ENCODE results near the gene MMP14. TPM values are rescaled to one million over a fixed set of nuclear protein-coding genes. Genes with fewer than 3 reads are reported as not detected.
"Not testable (repeated sequence)": the region's sequence is repeated elsewhere in the genome, so short reads cannot be mapped to it uniquely, and the experiment has no call there.

Gene MMP14
- total RNA-seq, 2 donors from 2014 or later: 51.2 to 52.2 TPM

- intact Hi-C loops (cut with DNase I): loop anchor here (5.0 to 10.0 kb wide), 4 partner anchors 197 to 465 kb away; no protein-coding TSS in a partner anchor
- DNase-seq, ATAC-seq: not testable (repeated sequence)
Measured at GRCh38 chr14:22852178-22852577, 15.8 kb downstream of the MMP14 start.

- no peak for DNase-seq
- ATAC-seq: no peak
- intact Hi-C loops (cut with DNase I): loop anchor here (5.0 to 10.0 kb wide), 4 partner anchors 198 to 465 kb away; no protein-coding TSS in a partner anchor
Measured at GRCh38 chr14:22852599-22852939, 16.2 kb downstream of the MMP14 start.

- DNase-seq: peak; percentile 89
- intact Hi-C loops (cut with DNase I): loop anchor here (1.0 to 10.0 kb wide), 5 partner anchors 31 to 466 kb away; no protein-coding TSS in a partner anchor
- ATAC-seq: peak; percentile 50 to 56
Measured at GRCh38 chr14:22852940-22853767, 16.8 kb downstream of the MMP14 start.

- intact Hi-C loops (cut with DNase I): loop anchor here (5.0 to 10.0 kb wide), 4 partner anchors 199 to 467 kb away; no protein-coding TSS in a partner anchor
- DNase-seq, ATAC-seq: not testable (repeated sequence)
Measured at GRCh38 chr14:22854296-22854695, 17.9 kb downstream of the MMP14 start.

GRCh38 chr14:22854963-22855724, 18.8 kb downstream of the MMP14 start:
- ATAC-seq (no peak), DNase-seq (no peak)
- intact Hi-C loops (cut with DNase I): loop anchor here (5.0 to 10.0 kb wide), 5 partner anchors 33 to 468 kb away; no protein-coding TSS in a partner anchor

GRCh38 chr14:22856428-22856827, 20.0 kb downstream of the MMP14 start:
- no peak for DNase-seq
- ATAC-seq: no peak
- intact Hi-C loops (cut with DNase I): loop anchor here (5.0 to 10.0 kb wide), 3 partner anchors 34 to 302 kb away; no protein-coding TSS in a partner anchor

- intact Hi-C loops (cut with DNase I); DNase-seq; ATAC-seq: not testable (repeated sequence)
Measured at GRCh38 chr14:22860377-22860776, 24.0 kb downstream of the MMP14 start.

- DNase-seq: no peak
- intact Hi-C loops (cut with DNase I): no loop called here
- ATAC-seq: no peak
Measured at GRCh38 chr14:22861651-22862050, 25.3 kb downstream of the MMP14 start.

GRCh38 chr14:22864979-22865378, 28.6 kb downstream of the MMP14 start:
- no peak for ATAC-seq
- intact Hi-C loops (cut with DNase I): no loop called here
- no peak for DNase-seq

- intact Hi-C loops (cut with DNase I): no loop called here
- peak in 1 of 2 donors; percentile 14 for ATAC-seq
- no peak for DNase-seq
Measured at GRCh38 chr14:22865424-22866405, 29.3 kb downstream of the MMP14 start.

GRCh38 chr14:22866874-22867273, 30.5 kb downstream of the MMP14 start:
- ATAC-seq: no peak
- no peak for DNase-seq
- intact Hi-C loops (cut with DNase I): no loop called here

GRCh38 chr14:22870811-22871223, 34.4 kb downstream of the MMP14 start:
- intact Hi-C loops (cut with DNase I): no loop called here
- ATAC-seq (peak; percentile 2 to 7), DNase-seq (no peak)

- DNase-seq (peak; percentile 92), ATAC-seq (peak; percentile 96 to 97)
- intact Hi-C loops (cut with DNase I): no loop called here
Measured at GRCh38 chr14:22871224-22872032, 35.0 kb downstream of the MMP14 start, which contains the start of gene LRP10. Gene LRP10 (plus strand): TSS chr14:22871740. CDS start chr14:22872304, 564 bp downstream.

- intact Hi-C loops (cut with DNase I): no loop called here
- DNase-seq (peak; percentile 79), ATAC-seq (peak; percentile 58 to 72)
Measured at GRCh38 chr14:22872033-22872832, 35.8 kb downstream of the MMP14 start.

- intact Hi-C loops (cut with DNase I): no loop called here
- ATAC-seq (no peak), DNase-seq (no peak)
Measured at GRCh38 chr14:22872833-22873520, 36.6 kb downstream of the MMP14 start.

GRCh38 chr14:22875003-22875747, 38.8 kb downstream of the MMP14 start:
- intact Hi-C loops (cut with DNase I): no loop called here
- no peak for DNase-seq
- ATAC-seq: no peak

Measured in left cardiac atrium (tissue), 4 donors.